ENCODE data around the gene PACRG.

DNA sequence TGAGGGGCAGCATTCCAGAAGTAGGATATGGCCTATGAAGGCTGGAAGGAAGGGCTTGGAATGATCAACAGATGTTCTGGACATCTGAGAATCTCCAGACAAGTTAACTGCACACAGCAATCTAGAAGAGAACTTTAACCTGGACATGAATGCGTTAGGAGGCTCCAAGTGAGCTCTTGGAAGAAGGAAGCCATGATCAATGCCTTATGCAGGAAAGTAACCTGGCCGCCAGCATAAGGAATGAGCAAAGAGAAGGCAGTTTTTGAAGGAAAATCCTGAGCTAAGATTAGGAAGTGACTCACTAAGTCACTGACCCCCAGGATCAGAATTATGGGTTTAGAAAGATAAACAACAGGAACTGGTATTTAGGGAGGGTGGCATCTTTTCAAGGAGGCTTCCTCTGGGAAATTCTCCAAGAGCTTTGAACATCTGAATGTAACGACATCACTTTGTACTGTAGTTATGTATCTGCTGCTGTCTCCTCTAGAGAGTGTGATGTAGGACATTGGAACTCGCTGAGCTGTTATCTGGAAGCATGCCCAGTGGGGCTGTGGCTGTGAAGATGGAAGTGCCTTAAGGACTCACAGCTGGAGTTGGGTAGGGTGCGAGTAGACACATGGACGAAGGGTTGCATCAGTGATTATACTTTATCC lies 236.8 kb downstream of the PACRG start:
- TF ChIP-seq, protein P1, sequence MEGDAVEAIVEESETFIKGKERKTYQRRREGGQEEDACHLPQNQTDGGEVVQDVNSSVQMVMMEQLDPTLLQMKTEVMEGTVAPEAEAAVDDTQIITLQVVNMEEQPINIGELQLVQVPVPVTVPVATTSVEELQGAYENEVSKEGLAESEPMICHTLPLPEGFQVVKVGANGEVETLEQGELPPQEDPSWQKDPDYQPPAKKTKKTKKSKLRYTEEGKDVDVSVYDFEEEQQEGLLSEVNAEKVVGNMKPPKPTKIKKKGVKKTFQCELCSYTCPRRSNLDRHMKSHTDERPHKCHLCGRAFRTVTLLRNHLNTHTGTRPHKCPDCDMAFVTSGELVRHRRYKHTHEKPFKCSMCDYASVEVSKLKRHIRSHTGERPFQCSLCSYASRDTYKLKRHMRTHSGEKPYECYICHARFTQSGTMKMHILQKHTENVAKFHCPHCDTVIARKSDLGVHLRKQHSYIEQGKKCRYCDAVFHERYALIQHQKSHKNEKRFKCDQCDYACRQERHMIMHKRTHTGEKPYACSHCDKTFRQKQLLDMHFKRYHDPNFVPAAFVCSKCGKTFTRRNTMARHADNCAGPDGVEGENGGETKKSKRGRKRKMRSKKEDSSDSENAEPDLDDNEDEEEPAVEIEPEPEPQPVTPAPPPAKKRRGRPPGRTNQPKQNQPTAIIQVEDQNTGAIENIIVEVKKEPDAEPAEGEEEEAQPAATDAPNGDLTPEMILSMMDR (IDR thresholded peaks at IDR 0.05) = no peak
- TF ChIP-seq POLR2AphosphoS5 (IDR thresholded peaks at IDR 0.05) = no peak

All from stomach (tissue), 4 donors.